HepG2 (cell line): ENCODE data around the gene EFCAB11. TPM values are rescaled to one million over a fixed set of nuclear protein-coding genes. Genes with fewer than 3 reads are reported as not detected.

Experiments used
- CREB1 ChIP-seq, 2 experiments: fragments of 450-650 bp in 1 of 2; IDR thresholded peaks; 2 replicates each; pipeline ENCODE4 v1.6.1; 2016 to 2017; ENCODE audit warnings: control low read depth in 1 of 2, mild to moderate bottlenecking in 1 of 2, missing compliant biosample characterization in 1 of 2, missing genetic modification characterization in 1 of 2
- DR1 ChIP-seq: sonication (generic); formaldehyde crosslinking; IDR thresholded peaks from 2 replicates; pipeline ENCODE4 v1.8.0; 2021; ENCODE audit warnings: mild to moderate bottlenecking, missing genetic modification reagents, inconsistent platforms
- FLYWCH1 ChIP-seq: sonication (generic); formaldehyde crosslinking; IDR thresholded peaks from 2 replicates; pipeline ENCODE4 v1.8.1; 2023; ENCODE audit warnings: mild to moderate bottlenecking, missing genetic modification reagents
- FOXA3 ChIP-seq: IDR thresholded peaks from 2 replicates; pipeline ENCODE4 v1.6.1; 2016; ENCODE audit warnings: missing genetic modification reagents, missing compliant biosample characterization
- GATAD2A ChIP-seq: IDR thresholded peaks from 2 replicates; pipeline ENCODE4 v1.6.1; 2016
- HNF4A ChIP-seq: sonication (generic); formaldehyde crosslinking; IDR thresholded peaks from 2 replicates; pipeline ENCODE4 v1.4.0; 2020; ENCODE audit warnings: missing genetic modification reagents
- KAT7 ChIP-seq: IDR thresholded peaks from 2 replicates; pipeline ENCODE4 v1.6.1; 2018; ENCODE audit warnings: borderline replicate concordance, missing compliant biosample characterization
- RAD21 ChIP-seq: fragments of 450-650 bp; formaldehyde crosslinking; IDR thresholded peaks from 2 replicates; pipeline ENCODE4 v1.5.0; 2020; ENCODE audit warnings: mild to moderate bottlenecking
- RAD51 ChIP-seq: fragments of 450-650 bp; IDR thresholded peaks from 2 replicates; pipeline ENCODE4 v1.6.1; 2016; ENCODE audit warnings: borderline replicate concordance
- RBM22 ChIP-seq: fragments of 200-400 bp; formaldehyde crosslinking; optimal IDR thresholded peaks from 2 replicates; pipeline ENCODE3; 2017; ENCODE audit warnings: mild to moderate bottlenecking, low read length, moderate library complexity
- SOX13 ChIP-seq, 3 experiments: fragments of 450-650 bp in 1 of 3; sonication (generic) in 1 of 3; formaldehyde crosslinking in 1 of 3; IDR thresholded peaks in 2 of 3; conservative IDR thresholded peaks in 1 of 3; 2 replicates each; pipeline versions ENCODE4 v1.5.0 to v1.6.1; 2016 to 2020; ENCODE audit warnings: antibody characterized with exemption in 1 of 3, mild to moderate bottlenecking in 1 of 3, missing compliant biosample characterization in 1 of 3, missing genetic modification reagents in 1 of 3, moderate library complexity in 1 of 3
- SP4 ChIP-seq: sonication (generic); formaldehyde crosslinking; IDR thresholded peaks from 2 replicates; pipeline ENCODE4 v1.8.1; 2023; ENCODE audit warnings: mild to moderate bottlenecking, missing genetic modification reagents
- ZNF121 ChIP-seq: sonication (generic); formaldehyde crosslinking; IDR thresholded peaks from 2 replicates; pipeline ENCODE4 v1.5.0; 2020; ENCODE audit warnings: mild to moderate bottlenecking, missing genetic modification reagents
- polyA plus RNA-seq, 8 experiments: library from polyadenylated mRNA; depleted of rRNA in 3 of 8; stranded (reverse) in 7 of 8; unstranded in 1 of 8; fragments of >200 nt; fragmentation: Illumina TruSeq in 4 of 8; extraction: Trizol in 4 of 8; gene quantifications; 2 replicates each; pipeline versions ENCODE4 v1.2.1 to v1.2.3, GENCODE V29; 2011 to 2016; ENCODE audit warnings: low read depth in 4 of 8, missing spikeins in 1 of 8, mixed read lengths in 1 of 8; ENCODE audit not compliant: insufficient read depth in 1 of 8
- total RNA-seq, 5 experiments: library from RNA; depleted of rRNA; stranded (reverse); fragments of >200 nt; fragmentation: Illumina TruSeq; extraction: Trizol; gene quantifications; 2 replicates each; pipeline ENCODE4 v1.2.3, GENCODE V29; 2016; ENCODE audit warnings: low read depth in 1 of 5
- TF ChIP-seq, protein P1 (sequence below): IDR thresholded peaks from 2 replicates; pipeline ENCODE4 v1.4.0; 2020; ENCODE audit warnings: mild to moderate bottlenecking, missing genetic modification reagents
- TF ChIP-seq, protein P2 (sequence below): sonication (generic); formaldehyde crosslinking; IDR thresholded peaks from 2 replicates; pipeline ENCODE4 v1.4.0; 2020; ENCODE audit warnings: missing genetic modification reagents, borderline replicate concordance
- TF ChIP-seq, protein P3 (sequence below): sonication (generic); formaldehyde crosslinking; IDR thresholded peaks from 2 replicates; pipeline ENCODE4 v1.4.0; 2020; ENCODE audit warnings: missing genetic modification reagents

Gene EFCAB11
- total and polyA plus RNA-seq, 2 of the 13 experiments (the other 11 are each of a cell fraction or from before 2014, with no cell fraction given), result 8.2 to 31.5 TPM

DNA sequence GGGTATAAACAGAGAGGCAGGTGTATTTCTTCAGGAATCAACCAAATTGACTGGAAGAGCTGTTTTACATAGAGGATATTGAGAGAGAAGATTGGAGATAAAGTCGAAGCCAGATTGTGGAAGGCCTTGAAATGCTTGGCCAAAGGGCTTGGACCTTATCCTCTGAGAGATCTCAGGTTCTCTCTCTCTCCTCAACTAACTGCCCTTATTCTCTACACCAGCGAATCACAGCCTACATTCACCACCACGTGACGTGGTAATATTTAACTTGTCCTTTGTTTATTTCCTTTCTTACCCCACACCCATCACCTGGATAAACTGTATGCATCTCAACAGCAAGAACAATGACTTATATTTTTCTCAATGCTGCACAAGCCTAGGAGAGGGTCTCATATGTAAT, 207.4 kb downstream of the EFCAB11 start (continued):
- no peak for TF ChIP-seq RAD21
- no peak for TF ChIP-seq ZNF121
- TF ChIP-seq, protein P1, sequence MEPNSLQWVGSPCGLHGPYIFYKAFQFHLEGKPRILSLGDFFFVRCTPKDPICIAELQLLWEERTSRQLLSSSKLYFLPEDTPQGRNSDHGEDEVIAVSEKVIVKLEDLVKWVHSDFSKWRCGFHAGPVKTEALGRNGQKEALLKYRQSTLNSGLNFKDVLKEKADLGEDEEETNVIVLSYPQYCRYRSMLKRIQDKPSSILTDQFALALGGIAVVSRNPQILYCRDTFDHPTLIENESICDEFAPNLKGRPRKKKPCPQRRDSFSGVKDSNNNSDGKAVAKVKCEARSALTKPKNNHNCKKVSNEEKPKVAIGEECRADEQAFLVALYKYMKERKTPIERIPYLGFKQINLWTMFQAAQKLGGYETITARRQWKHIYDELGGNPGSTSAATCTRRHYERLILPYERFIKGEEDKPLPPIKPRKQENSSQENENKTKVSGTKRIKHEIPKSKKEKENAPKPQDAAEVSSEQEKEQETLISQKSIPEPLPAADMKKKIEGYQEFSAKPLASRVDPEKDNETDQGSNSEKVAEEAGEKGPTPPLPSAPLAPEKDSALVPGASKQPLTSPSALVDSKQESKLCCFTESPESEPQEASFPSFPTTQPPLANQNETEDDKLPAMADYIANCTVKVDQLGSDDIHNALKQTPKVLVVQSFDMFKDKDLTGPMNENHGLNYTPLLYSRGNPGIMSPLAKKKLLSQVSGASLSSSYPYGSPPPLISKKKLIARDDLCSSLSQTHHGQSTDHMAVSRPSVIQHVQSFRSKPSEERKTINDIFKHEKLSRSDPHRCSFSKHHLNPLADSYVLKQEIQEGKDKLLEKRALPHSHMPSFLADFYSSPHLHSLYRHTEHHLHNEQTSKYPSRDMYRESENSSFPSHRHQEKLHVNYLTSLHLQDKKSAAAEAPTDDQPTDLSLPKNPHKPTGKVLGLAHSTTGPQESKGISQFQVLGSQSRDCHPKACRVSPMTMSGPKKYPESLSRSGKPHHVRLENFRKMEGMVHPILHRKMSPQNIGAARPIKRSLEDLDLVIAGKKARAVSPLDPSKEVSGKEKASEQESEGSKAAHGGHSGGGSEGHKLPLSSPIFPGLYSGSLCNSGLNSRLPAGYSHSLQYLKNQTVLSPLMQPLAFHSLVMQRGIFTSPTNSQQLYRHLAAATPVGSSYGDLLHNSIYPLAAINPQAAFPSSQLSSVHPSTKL (CRISPR knock-in tag), result 0 out of 2 replicates have a peak, but pooled peaks have one; percentile 23
- peak; percentile 25; the same call in 1 of the 2 replicates for TF ChIP-seq CREB1 (IDR thresholded peaks at IDR 0.05)
- no peak for TF ChIP-seq CREB1 (CRISPR knock-in tag; IDR thresholded peaks at IDR 0.05)
- no peak for TF ChIP-seq RBM22
- 0 out of 2 replicates have a peak, but pooled peaks have one; percentile 17 for TF ChIP-seq GATAD2A (CRISPR knock-in tag)
- TF ChIP-seq SOX13 (IDR thresholded peaks at IDR 0.05), result no peak
- TF ChIP-seq SOX13 (CRISPR knock-in tag; conservative IDR thresholded peaks at IDR 0.05 in 1 of 2, IDR thresholded peaks at IDR 0.05 in 1 of 2), result peak in 1 of 2 experiments; percentile 33; a peak in 2 of 4 replicates
- 0 out of 2 replicates have a peak, but pooled peaks have one; percentile 12 for TF ChIP-seq FOXA3 (CRISPR knock-in tag)
- TF ChIP-seq FLYWCH1, result no peak
- peak; percentile 39; the same call in 1 of the 2 replicates for TF ChIP-seq HNF4A (CRISPR knock-in tag)
- no peak for TF ChIP-seq SP4 (CRISPR knock-in tag)
- no peak for TF ChIP-seq KAT7
- TF ChIP-seq, protein P2, sequence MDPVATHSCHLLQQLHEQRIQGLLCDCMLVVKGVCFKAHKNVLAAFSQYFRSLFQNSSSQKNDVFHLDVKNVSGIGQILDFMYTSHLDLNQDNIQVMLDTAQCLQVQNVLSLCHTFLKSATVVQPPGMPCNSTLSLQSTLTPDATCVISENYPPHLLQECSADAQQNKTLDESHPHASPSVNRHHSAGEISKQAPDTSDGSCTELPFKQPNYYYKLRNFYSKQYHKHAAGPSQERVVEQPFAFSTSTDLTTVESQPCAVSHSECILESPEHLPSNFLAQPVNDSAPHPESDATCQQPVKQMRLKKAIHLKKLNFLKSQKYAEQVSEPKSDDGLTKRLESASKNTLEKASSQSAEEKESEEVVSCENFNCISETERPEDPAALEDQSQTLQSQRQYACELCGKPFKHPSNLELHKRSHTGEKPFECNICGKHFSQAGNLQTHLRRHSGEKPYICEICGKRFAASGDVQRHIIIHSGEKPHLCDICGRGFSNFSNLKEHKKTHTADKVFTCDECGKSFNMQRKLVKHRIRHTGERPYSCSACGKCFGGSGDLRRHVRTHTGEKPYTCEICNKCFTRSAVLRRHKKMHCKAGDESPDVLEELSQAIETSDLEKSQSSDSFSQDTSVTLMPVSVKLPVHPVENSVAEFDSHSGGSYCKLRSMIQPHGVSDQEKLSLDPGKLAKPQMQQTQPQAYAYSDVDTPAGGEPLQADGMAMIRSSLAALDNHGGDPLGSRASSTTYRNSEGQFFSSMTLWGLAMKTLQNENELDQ (CRISPR knock-in tag), result no peak
- TF ChIP-seq DR1 (CRISPR knock-in tag), result no peak
- TF ChIP-seq, protein P3, sequence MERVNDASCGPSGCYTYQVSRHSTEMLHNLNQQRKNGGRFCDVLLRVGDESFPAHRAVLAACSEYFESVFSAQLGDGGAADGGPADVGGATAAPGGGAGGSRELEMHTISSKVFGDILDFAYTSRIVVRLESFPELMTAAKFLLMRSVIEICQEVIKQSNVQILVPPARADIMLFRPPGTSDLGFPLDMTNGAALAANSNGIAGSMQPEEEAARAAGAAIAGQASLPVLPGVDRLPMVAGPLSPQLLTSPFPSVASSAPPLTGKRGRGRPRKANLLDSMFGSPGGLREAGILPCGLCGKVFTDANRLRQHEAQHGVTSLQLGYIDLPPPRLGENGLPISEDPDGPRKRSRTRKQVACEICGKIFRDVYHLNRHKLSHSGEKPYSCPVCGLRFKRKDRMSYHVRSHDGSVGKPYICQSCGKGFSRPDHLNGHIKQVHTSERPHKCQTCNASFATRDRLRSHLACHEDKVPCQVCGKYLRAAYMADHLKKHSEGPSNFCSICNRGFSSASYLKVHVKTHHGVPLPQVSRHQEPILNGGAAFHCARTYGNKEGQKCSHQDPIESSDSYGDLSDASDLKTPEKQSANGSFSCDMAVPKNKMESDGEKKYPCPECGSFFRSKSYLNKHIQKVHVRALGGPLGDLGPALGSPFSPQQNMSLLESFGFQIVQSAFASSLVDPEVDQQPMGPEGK (CRISPR knock-in tag), result no peak
- TF ChIP-seq RAD51, result peak; percentile 20; the same call in 1 of the 2 replicates
